MCF 10A (cell line): Measurements from ENCODE around the gene FAM216B. TPM values are rescaled to one million over a fixed set of nuclear protein-coding genes. Genes with fewer than 3 reads are reported as not detected.
A peak's percentile ranks its signal among the peaks of the same experiment; 100 is the strongest.
"Not testable (repeated sequence)": the region's sequence is repeated elsewhere in the genome, so short reads cannot be mapped to it uniquely, and the experiment has no call there.

Experiments used
- BruUV-seq: library from RNA; stranded (reverse); fragments of 400-500 nt; replicated peaks from 2 replicates; lab custom pipeline; 2021; lab: Mats Ljungman, UMichigan
- CTCF ChIA-PET: fragments of 300-600 bp; sonication (Branson Sonifier 250); formaldehyde crosslinking; extraction: SDS; loops from one replicate; lab custom pipeline; 2021; ENCODE audit warnings: antibody characterized with exemption, inconsistent platforms; lab: Yijun Ruan, JAX
- POLR2A ChIA-PET: fragments of 300-600, 350-650 bp; sonication (Branson Sonifier 250); formaldehyde crosslinking; extraction: SDS; loops from one replicate; lab custom pipeline; 2020; ENCODE audit warnings: antibody characterized with exemption, inconsistent platforms; lab: Yijun Ruan, JAX
- DNase-seq: peaks from one replicate; pipeline ENCODE4 v3.0.0-alpha.2; 2018; ENCODE audit not compliant: unreplicated experiment
- H3K27ac Mint-ChIP-seq: one replicate; pipeline ENCODE4 v1.8.0; 2022; ENCODE audit warnings: mild to moderate bottlenecking, low read depth, mixed read lengths; ENCODE audit not compliant: unreplicated experiment
- H3K27me3 Mint-ChIP-seq: one replicate; pipeline ENCODE4 v1.8.0; 2022; ENCODE audit warnings: mixed read lengths; ENCODE audit not compliant: insufficient read depth, unreplicated experiment
- H3K36me3 Mint-ChIP-seq: one replicate; pipeline ENCODE4 v1.8.0; 2022; ENCODE audit warnings: mild to moderate bottlenecking, moderate library complexity, mixed read lengths; ENCODE audit not compliant: insufficient read depth, unreplicated experiment
- H3K4me1 Mint-ChIP-seq: one replicate; pipeline ENCODE4 v1.8.0; 2022; ENCODE audit warnings: mixed read lengths; ENCODE audit not compliant: insufficient read depth, unreplicated experiment
- H3K4me3 Mint-ChIP-seq: one replicate; pipeline ENCODE4 v1.8.0; 2022; ENCODE audit warnings: mild to moderate bottlenecking, moderate library complexity, mixed read lengths; ENCODE audit not compliant: unreplicated experiment
- H3K9me3 Mint-ChIP-seq: one replicate; pipeline ENCODE4 v1.8.0; 2022; ENCODE audit warnings: mixed read lengths; ENCODE audit not compliant: unreplicated experiment
- intact Hi-C: fragments of 100-400 bp; cut with micrococcal nuclease; formaldehyde crosslinking; loops from 2 replicates; pipeline ENCODE4 v1.14.1; 2022
- total RNA-seq: library from RNA; stranded (reverse); gene quantifications from 2 replicates; pipeline ENCODE4 v1.2.3, GENCODE V29; 2022
- TF ChIP-seq, protein P1 (sequence below): fragments of 200-600 bp; IDR thresholded peaks from one replicate; pipeline ENCODE4 v1.8.0; 2022; ENCODE audit warnings: antibody characterized with exemption, mild to moderate bottlenecking; ENCODE audit not compliant: unreplicated experiment

The FAM216B gene
- total RNA-seq, 1 experiment from 2014 or later: not detected

DNA sequence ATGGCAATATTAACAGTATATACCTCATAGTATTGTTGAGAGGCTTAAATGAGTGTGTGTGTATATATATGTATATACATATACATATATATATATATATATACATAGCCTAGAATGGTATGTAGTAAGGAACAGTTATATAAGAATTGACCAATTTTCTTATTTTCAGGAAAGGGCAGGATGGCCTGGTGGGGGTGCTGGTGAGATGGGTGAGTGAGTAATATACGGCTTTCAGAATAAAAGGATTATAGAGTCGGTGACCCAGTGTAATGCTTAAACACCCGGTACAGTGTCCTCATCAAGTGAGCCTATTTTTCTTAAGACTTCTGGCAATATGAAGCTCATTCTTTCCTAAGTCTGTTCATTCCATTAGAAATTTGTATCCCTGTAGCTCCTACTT is 11.7 kb upstream of the FAM216B start:
- Mint-ChIP-seq H3K4me3 (no peak overlapping the region), H3K9me3 (peaks cover 7% of the 10 kb centered on the region), H3K4me1 (no peaks in the 10 kb centered on the region), H3K27ac (no peak overlapping the region), H3K27me3 (no peaks in the 10 kb centered on the region), H3K36me3 (no peaks in the 10 kb centered on the region)
- peak; percentile 27 for DNase-seq
- intact Hi-C loops: no loop called here
- POLR2A ChIA-PET: no interaction called here
- BruUV-seq: no TSS peak
- CTCF ChIA-PET: no interaction called here
- TF ChIP-seq, protein P1, sequence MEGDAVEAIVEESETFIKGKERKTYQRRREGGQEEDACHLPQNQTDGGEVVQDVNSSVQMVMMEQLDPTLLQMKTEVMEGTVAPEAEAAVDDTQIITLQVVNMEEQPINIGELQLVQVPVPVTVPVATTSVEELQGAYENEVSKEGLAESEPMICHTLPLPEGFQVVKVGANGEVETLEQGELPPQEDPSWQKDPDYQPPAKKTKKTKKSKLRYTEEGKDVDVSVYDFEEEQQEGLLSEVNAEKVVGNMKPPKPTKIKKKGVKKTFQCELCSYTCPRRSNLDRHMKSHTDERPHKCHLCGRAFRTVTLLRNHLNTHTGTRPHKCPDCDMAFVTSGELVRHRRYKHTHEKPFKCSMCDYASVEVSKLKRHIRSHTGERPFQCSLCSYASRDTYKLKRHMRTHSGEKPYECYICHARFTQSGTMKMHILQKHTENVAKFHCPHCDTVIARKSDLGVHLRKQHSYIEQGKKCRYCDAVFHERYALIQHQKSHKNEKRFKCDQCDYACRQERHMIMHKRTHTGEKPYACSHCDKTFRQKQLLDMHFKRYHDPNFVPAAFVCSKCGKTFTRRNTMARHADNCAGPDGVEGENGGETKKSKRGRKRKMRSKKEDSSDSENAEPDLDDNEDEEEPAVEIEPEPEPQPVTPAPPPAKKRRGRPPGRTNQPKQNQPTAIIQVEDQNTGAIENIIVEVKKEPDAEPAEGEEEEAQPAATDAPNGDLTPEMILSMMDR: no peak

DNA sequence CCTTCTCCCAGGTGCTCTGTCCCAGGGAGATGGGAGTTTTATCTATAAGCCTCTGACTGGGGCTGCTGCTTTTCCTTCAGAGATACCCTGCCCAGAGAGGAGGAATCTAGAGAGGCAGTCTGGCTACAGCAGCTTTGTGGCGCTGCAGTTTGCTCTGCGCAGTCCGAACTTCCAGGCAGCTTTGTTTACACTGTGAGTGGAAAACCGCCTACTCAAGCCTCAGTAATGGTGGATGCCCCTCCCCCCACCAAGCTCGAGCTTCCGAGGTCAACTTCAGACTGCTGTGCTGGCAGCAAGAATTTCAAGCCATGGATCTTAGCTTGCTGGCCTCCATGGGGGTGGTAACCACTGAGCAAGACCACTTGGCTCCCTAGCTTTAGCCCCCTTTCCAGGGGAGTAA is 4.8 kb upstream of the FAM216B start:
- H3K4me3 Mint-ChIP-seq, POLR2A ChIA-PET, H3K4me1 Mint-ChIP-seq, CTCF ChIA-PET, intact Hi-C loops, BruUV-seq, H3K27ac Mint-ChIP-seq, DNase-seq, H3K27me3 Mint-ChIP-seq, H3K36me3 Mint-ChIP-seq: not testable (repeated sequence)
- peaks cover 15% of the 10 kb centered on the region for H3K9me3 Mint-ChIP-seq

DNA sequence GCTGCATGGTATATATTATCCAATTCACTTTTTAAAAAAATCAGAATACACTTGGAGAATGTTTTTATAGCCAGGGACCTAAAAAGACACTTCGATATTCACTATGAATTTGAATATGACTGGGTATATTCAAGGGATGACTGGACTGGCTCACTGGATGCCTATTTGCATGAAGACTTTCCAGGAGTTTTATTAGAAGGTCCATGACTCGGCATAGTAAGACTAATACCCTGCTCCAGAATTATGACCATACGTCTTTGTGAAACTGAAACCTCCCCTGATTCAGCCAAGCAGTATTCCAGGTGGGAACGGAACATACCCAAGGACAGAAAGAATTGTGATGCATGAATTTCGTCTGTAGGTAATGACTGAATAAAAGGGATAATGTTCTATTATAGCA is 3.9 kb upstream of the FAM216B start:
- intact Hi-C loops: no loop called here
- H3K27me3 Mint-ChIP-seq: no peaks in the 10 kb centered on the region
- TF ChIP-seq, protein P1: no peak
- peaks cover 15% of the 10 kb centered on the region for H3K9me3 Mint-ChIP-seq
- ChIA-PET POLR2A (no interaction called here), CTCF (no interaction called here)
- no peaks in the 10 kb centered on the region for H3K36me3 Mint-ChIP-seq
- no TSS peak for BruUV-seq
- H3K27ac Mint-ChIP-seq: no peak overlapping the region
- peaks cover 8% of the 10 kb centered on the region for H3K4me1 Mint-ChIP-seq
- no peak for DNase-seq
- H3K4me3 Mint-ChIP-seq: no peak overlapping the region

DNA sequence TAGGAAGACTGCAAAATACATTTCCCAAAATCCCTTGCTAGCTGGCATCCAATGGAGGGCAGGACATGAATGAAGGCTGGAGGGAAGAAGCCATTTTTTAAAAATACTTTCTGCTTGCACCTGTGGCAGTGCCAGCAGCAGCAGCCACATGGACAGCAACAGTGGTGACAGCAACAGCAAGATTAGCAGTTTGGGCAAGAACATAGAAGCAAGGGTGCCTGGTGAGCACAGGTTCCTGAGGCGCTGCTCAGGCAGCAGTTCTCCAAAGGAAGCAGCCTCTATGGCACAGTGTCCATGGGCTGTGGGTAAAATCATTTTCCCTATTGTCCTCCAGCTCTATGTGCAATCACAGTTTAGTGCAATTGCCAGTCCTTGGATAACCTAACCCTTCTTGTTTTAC is 1.3 kb upstream of the FAM216B start:
- Mint-ChIP-seq H3K9me3 (peaks cover 8% of the 10 kb centered on the region), H3K27me3 (no peaks in the 10 kb centered on the region), H3K4me1 (peaks cover 8% of the 10 kb centered on the region), H3K36me3 (no peaks in the 10 kb centered on the region), H3K27ac (no peak overlapping the region), H3K4me3 (no peak overlapping the region)
- POLR2A ChIA-PET: no interaction called here
- TF ChIP-seq, protein P1: no peak
- CTCF ChIA-PET: interaction anchor here (0.6 kb wide), 2 partner anchors 27 to 259 kb away, joined by 3 read pairs; no protein-coding TSS in a partner anchor
- DNase-seq: no peak
- BruUV-seq: no TSS peak
- intact Hi-C loops: no loop called here

DNA sequence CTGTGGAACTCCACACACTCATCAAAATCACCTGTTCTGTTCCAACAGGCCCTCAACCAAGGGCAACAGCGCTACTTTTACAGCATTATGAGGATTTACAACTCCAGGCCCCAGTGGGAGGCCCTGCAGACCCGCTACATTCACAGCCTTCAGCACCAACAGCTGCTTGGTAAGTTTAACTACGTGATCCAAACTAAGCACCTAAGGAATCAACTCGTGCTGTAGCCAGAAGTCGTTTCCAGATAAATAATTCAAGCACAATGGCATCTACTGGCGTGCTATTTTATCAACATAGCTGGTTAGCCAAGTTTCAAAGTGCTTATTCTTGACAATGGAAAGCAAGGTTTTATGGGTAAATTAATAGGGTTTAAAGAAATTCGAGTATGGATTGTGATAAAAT is 5.3 kb downstream of the FAM216B start:
- CTCF ChIA-PET: interaction anchor here (0.8 kb wide), 1 partner anchor 14 kb away, joined by 3 read pairs; no protein-coding TSS in a partner anchor
- no TSS peak for BruUV-seq

More for the DNA sequence above, 5.3 kb downstream of the FAM216B start:
- TF ChIP-seq, protein P1: no peak
- no peak for DNase-seq
- Mint-ChIP-seq H3K27ac (no peak overlapping the region), H3K27me3 (no peaks in the 10 kb centered on the region), H3K36me3 (no peaks in the 10 kb centered on the region), H3K4me1 (no peaks in the 10 kb centered on the region), H3K4me3 (no peak overlapping the region), H3K9me3 (no peaks in the 10 kb centered on the region)
- intact Hi-C loops: no loop called here
- POLR2A ChIA-PET: no interaction called here
